NCI-H524 (cell line): Measurements from ENCODE around the gene POLR2J3.
"Not testable (repeated sequence)": the region's sequence is repeated elsewhere in the genome, so short reads cannot be mapped to it uniquely, and the experiment has no call there.

Source experiments
- DNase-seq, 2 experiments: peaks; one replicate each; lab custom pipeline; 2025; lab: John Stamatoyannopoulos, UW

Gene POLR2J3

DNA sequence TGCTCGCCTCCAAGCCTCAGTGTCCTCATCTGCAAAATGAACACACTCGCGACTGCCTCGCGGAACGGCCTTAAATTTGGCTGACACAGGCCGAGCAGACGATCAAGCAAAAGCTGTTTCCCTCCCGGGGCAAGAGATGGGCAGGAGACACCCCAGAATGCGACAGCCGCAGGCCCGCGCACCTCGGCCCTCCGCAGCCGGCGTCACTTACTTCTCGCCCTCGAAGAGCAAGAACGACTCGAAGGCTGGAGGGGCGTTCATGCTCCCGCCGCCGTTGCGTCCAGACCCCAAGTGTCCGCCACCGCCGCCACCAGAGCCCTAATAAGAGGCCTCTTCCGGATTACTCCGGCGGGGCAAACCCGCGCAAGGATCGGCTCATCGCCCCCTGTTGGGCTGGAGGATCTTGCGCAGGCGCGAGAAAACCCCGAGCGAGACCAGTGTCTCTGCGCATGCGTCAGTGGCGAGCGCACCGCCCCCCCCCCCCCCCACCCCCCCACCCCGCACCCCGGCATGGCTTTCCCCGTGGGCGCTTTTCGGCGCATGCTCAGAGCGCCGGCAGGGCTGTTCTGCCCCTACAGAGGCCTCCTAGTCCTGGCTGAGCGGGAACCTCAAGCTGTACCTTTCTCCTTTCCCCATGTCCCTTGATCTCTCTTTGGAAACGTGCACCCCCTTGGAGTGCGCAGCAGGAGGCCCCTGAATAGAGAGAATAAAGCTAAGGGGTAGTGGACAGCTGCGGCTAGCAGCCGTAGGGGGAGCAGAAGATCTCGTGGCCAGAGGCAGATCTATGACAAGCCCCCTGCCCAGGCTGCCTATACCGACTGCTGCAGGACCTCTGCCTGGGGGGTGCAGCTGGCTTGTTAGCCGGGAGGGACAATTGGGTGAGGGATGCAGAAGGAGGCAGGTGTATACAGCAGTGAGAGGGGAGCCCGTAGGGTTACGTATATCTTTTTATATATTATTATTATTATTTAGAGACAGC, at the start of gene POLR2J3:
POLR2J3 (minus strand) TSS at position 323 of the 979 bp plus-strand sequence; CDS start at position 261, 62 bp downstream.
- not testable (repeated sequence) for DNase-seq

DNA sequence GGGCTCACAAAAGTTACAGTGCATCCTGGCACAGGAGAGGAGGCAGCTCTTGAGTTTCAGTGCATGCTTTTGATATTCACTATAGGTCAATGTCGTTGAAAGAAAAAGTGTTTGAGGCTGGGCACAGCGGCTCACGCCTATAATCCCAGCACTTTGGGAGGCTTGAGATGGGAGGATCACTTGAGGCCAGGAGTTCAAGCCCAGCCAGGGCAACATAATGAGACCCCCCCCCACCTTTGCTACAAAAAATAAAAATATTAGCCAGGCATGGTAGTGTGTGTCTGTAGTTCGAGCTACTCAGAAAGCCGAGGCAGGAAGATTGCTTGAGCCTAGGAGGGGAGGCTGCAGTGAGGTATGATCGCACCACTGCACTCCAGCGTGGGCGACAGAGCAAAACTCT, 45.7 kb upstream of the POLR2J3 start:
- not testable (repeated sequence) for DNase-seq

DNA sequence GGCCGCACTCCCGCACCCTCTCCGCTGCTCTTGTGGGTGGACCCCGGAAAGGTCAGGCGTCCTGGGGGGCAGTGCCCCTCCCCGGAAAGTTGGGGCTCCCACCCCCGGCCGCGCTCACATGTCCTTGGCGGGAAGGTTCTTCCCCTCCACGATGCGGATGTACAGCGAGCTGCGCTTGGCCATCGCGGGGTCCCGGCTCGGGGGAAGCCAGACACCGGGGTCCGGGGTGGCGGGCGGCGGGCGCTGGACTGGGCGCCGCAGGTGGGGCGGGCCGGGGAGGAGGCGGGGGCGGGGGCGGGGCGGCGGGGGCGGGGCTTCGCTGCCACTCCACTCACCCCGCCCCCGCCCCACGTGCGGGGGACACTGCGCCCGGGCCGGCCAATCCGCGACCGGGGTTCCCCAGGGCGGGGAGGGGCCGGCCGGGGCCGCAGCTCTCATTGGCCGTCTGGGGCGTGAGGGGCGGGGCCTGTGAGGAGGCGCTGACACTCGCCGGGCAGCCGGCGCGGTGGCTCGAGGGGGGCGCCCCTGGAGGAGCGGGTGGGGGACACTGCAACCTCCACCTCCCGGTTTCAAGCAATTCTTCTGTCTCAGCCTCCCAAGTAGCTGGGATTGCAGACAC, 44.2 kb upstream of the POLR2J3 start, which contains the start of gene RASA4:
RASA4 (minus strand) TSS at position 250 of the 619 bp plus-strand sequence; CDS start at position 183, 67 bp downstream.
- not testable (repeated sequence) for DNase-seq

DNA sequence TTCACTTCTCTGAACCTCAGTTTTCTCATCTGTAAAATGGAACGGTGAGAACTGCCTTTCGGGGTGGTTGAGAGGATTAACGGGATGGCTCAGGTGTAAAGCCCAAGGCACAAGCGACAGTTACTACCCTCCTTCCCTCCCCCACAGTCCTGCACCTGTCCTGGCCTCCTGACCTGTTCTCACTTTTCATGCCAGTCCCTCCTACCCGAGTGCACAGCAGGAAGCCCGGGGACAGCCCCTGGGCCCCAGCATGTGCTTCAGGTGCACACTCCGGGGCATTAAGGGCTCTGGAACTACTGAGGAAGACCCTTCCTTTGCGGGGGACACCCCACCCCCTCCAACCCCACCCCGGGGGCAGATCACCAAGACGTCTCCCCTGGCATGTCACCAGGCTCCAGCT, 43.5 kb upstream of the POLR2J3 start:
- not testable (repeated sequence) for DNase-seq

DNA sequence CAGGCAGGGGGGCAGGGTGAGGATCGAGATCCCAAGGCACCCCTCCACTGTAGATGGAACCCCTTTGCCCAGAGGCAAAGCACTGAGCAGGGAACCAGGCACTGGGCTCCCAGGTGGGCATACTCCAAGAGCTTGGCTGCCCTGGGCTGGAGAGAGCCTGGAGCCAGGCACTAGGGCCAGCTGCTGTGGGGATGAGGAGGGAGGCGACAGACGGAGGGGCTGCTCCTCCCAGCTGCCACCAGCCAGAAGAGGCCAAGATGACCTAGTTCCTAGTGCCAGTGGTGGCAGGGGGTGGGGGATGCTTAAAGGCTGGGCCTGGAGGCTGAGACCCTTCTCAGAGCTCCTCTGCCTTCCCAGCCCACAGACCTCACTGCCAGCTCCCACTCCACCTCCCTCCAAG, 42.5 kb upstream of the POLR2J3 start:
- not testable (repeated sequence) for DNase-seq

DNA sequence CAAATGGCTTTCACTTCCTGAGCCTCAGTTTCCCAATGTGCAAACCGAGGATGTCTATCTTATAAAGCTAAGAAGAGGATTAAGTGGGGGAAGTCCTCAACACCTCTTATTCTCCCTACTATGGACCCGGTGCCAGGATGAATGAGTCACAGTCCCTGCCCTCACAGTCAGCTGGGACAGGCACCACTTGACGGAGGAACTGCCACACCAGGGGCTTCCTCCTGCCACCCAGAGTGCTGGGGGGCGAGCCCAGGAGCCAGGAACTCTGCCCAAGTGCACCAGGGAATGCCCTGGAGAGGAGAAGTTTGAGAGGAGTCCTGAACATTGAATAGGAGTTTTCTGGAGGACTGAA, 41.9 kb upstream of the POLR2J3 start:
- DNase-seq = not testable (repeated sequence)

DNA sequence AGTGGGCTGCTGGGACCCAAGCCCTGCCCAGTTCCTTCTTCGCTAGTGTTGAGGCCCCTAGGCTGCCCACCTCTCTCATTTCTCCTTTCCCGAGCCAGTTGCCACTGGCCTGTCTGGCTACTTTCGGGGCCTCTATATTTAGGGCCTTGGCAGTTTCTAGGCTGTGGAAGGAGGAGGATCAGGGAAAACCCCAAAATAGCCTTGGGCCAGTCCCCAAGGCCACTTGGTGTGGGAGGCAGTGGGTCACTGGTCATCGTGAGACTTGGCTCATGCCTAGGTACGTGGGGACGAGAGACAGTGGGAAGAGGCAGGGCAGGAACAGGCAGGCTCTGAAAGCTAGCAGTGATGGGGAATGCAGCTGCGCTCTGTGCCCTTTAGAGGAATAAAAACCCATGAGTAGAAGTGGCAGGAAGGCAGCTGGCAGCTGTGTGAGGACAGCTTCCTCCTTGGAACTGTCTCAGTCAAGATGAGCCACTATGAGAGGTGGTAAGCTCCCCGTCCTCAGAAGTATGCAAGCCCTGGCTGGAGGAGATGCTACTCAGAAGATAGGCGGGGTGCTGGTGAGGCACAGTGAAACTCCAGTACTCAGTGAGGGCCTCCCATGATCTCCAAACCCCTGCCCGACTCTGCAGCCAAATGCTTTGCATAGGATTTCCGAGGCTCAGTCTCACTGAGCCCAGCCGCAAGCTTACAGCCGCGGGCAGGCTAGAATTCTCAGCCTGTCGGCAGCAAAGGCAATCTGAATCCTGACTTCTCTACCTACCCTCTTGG, 41.4 kb upstream of the POLR2J3 start:
- not testable (repeated sequence) for DNase-seq

DNA sequence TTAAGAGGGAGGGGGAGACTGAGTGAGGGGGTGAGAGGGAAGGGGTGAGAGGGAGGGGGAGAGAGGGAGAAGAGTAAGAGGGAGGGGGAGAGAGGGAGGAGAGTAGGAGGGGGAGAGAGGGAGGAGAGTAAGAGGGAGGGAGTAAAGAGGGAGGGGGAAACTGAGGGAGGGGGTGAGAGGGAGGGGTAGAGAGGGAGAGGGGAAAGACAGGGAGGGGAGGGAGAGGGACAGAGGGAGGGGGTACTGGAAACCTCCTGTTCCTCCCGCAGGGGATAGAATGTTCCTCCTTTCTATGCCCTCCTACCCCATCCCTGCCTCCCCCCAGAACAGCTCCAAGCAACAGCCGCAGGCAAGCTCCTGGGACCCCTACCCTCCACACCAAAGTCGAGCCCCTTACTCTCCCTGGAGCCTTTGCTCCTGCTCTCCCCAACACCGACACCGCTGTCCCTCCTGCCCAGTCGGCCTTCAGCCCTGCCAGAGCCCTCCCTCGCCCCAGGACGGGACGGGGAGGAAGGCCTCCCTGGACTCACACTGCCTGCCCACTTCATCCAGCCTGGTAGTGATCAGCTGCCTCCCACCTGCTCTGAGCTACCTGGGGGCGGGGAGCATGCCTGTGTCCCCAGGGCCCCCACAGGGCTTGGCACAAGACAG, 39.4 kb upstream of the POLR2J3 start:
- not testable (repeated sequence) for DNase-seq

DNA sequence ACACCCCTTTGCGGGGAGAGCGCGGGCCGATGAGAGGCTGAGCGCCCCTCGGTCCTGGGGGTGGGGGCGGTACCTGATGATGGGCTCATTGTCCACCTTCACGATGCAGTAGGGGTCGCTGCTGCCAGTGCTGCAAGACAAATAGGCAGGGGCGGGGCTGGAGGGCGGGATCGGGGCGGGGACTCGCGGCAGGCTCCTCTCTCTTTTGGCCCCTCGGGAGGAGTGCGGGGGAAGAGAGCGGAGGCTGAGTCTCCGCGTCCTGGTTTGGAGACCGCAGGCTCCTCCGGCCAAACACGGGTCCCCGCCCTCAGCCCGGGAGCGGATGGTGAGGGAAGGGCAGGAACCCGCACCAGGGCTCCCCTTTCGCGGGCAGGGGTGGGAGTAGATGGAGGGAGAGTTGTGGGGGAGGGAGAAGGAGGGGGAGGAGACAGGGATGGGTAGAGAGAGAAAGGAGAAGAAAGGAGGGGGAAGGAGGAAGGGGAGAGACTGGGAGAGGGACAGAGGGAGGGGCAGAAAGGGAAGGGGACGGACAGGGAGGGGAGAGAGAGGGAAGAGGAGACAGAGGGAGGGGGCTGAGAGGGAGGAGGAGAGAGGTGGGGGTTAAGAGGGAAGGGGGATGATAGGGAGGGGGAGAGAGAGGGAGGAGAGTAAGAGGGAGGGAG, 38.8 kb upstream of the POLR2J3 start:
- DNase-seq = not testable (repeated sequence)

DNA sequence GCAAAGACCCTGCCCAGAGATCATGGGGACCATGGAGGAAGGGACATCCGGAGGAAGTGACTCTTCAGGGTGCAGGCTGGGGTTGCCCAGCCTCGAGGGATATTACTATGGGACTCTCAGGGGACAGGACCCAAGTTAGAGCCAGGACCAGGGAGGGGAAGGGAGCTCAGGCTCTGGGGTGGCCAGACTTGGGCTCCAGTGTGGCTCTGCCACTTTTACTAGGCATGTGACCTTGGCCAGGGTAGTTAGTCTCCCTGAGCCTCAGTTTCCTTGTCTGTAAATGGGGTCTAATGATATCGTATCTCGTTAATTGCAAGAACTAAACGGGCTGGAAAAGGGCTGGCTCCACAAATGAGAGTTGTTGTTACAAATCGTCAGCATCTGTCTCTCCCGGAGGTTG, 38.1 kb upstream of the POLR2J3 start:
- DNase-seq = not testable (repeated sequence)

DNA sequence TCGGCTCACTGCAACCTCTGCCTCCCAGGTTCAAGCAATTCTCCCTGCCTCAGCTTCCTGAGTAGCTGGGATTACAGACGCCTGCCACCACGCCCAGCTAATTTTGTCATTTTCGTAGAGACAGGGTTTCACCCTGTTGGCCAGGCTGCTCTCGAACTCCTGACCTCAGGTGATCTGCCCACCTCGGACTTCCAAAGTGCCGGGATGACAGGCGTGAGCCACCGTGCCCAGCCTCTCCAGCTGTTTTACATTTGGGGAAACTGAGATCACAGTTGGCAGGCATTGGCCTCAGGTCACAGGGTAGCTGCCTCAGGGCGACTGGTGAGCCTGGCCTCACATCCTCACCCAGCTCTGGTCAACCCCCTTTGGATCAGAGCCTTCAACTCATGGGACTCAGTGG, 37.4 kb upstream of the POLR2J3 start:
- DNase-seq = not testable (repeated sequence)

DNA sequence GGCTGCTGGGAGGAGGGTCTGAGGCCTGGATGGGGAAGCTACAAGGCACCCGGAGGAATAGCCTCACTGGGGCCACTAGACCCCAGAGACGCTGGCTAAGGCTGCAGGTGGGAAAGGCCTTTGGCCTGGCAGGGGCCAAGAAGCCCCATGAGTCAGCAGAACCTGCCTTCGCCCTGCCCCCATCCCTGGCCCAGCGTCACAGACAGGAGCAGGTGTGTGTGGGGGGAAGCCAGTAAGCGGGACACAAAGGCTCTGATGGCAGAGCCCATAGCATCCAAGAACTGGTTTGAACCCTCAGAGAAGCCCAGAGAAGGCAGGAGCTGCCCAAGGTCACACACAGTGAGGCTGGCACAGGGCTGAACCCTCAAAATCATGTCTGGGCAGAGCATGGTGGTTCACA, 34.5 kb upstream of the POLR2J3 start:
- DNase-seq = not testable (repeated sequence)

DNA sequence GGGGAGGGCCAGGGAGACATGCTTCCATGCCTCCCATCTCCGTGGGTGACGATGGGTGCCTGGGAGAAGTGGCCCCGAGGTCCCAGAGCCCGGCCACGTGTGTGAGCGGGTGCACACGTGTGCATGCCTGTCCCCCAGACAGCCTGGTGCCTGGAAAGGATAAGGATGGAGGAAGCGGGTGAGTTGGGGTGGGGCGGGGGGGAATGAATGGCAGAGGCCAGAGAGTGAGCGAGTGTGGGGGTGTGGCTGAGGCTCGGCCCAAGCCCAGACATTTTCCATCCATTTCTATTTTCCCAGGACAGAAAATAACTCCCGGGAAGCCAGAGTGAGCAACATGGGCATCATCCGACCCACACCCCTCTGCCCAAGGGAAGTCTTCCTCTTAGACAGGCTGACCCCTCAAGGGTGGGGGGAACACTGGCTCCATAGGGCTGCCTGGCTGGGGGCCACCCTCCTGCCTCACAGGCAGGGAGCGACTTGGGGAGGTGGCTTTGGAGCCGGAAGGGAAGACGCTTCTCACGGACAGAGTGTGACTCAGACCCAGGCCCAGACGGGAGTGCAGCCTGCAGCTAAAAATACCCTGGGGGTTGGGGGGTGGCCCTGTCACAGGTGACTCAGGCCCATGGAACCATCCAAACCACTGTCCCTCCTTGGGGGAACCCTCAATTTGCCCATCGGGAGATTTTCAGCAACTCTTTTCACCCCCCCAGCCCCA, 32.2 kb upstream of the POLR2J3 start:
- not testable (repeated sequence) for DNase-seq

DNA sequence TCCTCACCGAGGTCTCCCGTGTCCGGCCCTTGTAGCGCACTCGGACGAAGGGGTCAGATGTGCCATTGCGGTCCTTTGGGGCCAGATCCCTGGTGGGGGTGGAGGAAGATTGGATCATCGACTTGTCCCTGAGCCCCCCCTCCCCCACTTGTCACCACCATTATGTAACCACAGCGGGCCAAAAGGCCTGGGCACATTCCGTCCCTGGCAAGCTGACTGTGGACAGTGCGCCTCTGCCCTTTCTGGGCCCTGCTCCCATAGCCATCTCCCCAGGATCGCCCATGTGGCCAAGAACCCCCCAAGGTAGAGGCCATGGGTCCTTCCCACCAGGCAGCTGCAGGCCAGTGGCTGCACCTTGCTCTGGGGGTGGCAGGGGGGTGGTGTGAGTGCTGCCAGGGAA, 29.9 kb upstream of the POLR2J3 start:
- not testable (repeated sequence) for DNase-seq

DNA sequence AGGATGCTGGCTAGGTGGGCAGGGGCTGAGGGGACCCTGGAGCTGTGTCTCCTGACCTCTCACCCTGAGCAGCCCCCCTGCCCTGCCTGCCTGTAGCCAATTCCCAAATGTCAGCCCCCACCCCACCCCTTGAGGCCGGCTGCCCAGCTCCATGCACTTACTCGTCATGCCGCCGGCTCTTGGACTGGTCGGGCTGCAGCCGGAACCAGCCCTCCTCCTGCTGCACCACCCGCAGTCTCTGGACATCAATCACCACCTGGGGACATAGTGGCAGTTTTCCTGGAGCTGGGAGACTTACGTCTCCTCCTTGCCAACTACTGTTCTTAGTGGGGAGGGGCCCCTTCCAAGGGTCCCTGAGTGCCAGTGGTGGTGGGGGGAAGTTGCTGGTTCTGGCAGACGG, 27.3 kb upstream of the POLR2J3 start:
- not testable (repeated sequence) for DNase-seq

DNA sequence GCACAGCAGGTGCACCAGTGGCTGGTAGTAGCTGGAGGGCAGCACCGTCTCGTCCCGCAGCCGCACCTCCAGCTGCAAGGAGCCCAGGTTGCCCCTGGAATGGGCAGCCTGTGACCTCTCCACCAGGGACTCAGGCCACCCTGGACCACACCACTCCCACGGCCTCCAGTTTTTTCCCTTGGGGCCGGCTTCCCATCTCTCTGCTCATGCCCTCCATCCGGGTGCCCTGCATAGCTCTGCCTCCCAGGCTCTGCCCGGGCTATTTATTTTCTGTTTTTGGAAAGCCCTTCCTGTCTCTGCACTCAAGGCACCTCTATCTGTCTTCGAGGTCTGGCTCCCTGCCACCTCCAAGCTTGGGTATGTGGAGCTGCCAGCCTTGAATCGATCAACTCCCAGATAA, 23.7 kb upstream of the POLR2J3 start:
- not testable (repeated sequence) for DNase-seq

DNA sequence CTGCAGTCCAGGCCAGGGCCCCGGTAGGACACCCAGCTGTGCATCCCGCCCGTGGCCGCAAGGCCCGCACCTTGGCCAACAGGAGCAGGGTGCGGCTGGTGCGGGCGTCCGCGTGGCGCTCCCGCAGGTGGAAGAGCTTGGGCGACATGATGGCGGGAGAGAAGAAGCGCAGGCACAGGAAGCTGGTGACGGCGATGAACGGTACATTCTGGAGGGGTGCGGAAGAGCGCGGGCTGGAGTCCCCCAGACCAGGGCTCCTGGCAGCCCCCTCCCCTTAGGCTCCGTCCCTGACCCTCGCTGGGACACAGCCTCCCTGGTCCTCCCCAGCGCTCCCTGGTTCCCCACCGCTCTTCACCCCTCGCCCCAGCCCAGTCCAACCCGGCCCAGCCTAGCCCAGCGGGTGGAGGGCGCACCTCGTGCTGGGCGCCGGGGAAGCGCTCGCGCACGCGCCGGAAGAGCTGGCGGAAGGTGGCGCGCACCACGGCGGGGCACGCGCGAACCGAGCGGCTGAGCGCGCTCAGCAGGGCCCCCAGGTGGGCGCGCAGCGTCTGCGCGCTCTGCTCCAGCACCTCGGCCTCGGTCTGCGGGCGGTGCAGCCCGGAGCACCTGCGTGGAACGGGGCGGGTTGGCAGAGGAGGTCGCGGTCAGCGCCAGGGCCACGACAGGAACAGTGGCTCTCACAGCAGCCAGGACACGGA, 21.4 kb upstream of the POLR2J3 start:
- DNase-seq = not testable (repeated sequence)

DNA sequence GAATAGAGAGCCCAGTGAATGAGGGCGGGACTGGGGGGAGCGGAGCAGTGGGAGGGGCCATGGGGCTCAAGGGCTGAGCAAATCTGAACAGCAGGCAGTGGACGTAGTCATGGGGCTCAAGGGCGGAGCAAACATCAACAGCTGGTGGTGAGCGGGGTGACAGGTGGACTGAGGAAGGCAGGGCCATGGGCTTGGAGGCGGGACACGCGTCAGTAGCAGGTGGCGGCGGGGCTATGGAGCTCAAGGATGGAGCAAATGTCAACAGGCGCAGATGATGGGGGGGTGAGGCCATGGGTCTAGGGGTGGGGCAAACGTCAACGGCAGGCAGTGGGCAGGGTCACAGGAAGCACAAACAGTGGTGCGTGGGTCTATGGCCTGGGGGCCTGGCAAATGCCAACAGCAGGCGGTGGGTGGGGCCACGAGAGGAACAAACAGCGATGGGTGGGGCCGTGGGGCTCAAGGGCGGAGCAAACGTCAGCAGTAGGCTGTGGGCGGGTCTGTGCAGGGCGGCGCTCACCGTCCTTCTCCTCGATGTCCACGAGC, 20.2 kb upstream of the POLR2J3 start:
- DNase-seq = not testable (repeated sequence)

DNA sequence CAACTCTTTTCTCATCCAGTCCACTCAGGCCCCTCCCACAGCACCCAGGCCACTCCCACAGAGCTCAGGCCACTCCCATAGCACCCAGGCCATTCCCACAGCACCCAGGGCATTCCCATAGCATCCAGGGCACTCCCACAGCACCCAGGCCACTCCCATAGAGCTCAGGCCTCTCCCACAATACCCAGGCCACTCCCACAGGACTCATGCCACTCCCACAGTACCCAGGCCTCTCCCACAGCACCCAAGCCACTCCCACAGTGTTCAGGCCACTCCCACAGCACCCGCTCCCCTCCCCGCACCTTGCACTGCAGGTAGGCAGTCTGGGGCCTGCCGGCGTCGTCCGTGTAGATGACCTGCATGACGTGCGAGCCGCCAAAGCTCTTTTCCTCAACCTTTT, 17.5 kb upstream of the POLR2J3 start:
- DNase-seq = not testable (repeated sequence)
